K562 (cell line): Measurements from ENCODE around the gene ARMC7. TPM values are rescaled to one million over a fixed set of nuclear protein-coding genes. Genes with fewer than 3 reads are reported as not detected.

Source experiments
- CHD7 ChIP-seq: fragments of 200-600 bp; sonication (generic); IDR thresholded peaks from one replicate; pipeline ENCODE4 v1.6.1; 2012; ENCODE audit warnings: mild to moderate bottlenecking, low read depth, low read length, inconsistent platforms
- FOXA3 ChIP-seq, 2 experiments: fragments of 450-650 bp in 1 of 2; sonication (generic) in 1 of 2; formaldehyde crosslinking; IDR thresholded peaks in 1 of 2; conservative IDR thresholded peaks in 1 of 2; 2 replicates each; pipeline versions ENCODE4 v1.4.0 to v1.8.0; 2020 to 2022; ENCODE audit warnings: mild to moderate bottlenecking in 2 of 2, missing genetic modification reagents in 1 of 2
- NFRKB ChIP-seq: fragments of 450-650 bp; IDR thresholded peaks from 2 replicates; pipeline ENCODE4 v1.6.1; 2016; ENCODE audit warnings: low read depth
- ZEB2 ChIP-seq: fragments of 450-650 bp; IDR thresholded peaks from 2 replicates; pipeline ENCODE4 v1.6.1; 2016
- ZFP1 ChIP-seq: fragments of 450-650 bp; formaldehyde crosslinking; IDR thresholded peaks from 2 replicates; pipeline ENCODE4 v1.4.0; 2020; ENCODE audit warnings: mild to moderate bottlenecking, mixed read lengths
- ZNF407 ChIP-seq: fragments of 450-650 bp; IDR thresholded peaks from 2 replicates; pipeline ENCODE4 v1.6.1; 2016; ENCODE audit warnings: low read depth
- polyA plus RNA-seq, 8 experiments: library from polyadenylated mRNA; depleted of rRNA in 4 of 8; stranded (reverse) in 5 of 8; unstranded in 3 of 8; fragments of >200 nt; fragmentation: Nextera tagmentation in 2 of 8; fragmentation: Illumina TruSeq in 1 of 8; extraction: Ambion mirVana in 2 of 8; extraction: Trizol in 1 of 8; gene quantifications; 2 replicates each; pipeline versions ENCODE4 v1.2.1 to v1.2.3, GENCODE V29; 2011 to 2014; ENCODE audit warnings: inconsistent platforms in 1 of 8, missing spikeins in 1 of 8
- total RNA-seq, 7 experiments: library from RNA; depleted of rRNA in 6 of 7; stranded (reverse); fragments of >200 nt in 6 of 7; fragmentation: Illumina TruSeq in 2 of 7; extraction: Trizol in 2 of 7; gene quantifications; 2 replicates each; pipeline versions ENCODE4 v1.2.1 to v1.2.3, GENCODE V29; 2011 to 2021; ENCODE audit warnings: low replicate concordance in 1 of 7
- TF ChIP-seq, protein P1 (sequence below): IDR thresholded peaks from 2 replicates; pipeline ENCODE4 v1.6.1; 2014; ENCODE audit warnings: antibody characterized with exemption

The ARMC7 gene
- total and polyA plus RNA-seq, 9 of the 15 experiments (the other 6 are each of a cell fraction or from before 2014, with no cell fraction given), result 1.4 to 15.2 (median 5.9) TPM

DNA sequence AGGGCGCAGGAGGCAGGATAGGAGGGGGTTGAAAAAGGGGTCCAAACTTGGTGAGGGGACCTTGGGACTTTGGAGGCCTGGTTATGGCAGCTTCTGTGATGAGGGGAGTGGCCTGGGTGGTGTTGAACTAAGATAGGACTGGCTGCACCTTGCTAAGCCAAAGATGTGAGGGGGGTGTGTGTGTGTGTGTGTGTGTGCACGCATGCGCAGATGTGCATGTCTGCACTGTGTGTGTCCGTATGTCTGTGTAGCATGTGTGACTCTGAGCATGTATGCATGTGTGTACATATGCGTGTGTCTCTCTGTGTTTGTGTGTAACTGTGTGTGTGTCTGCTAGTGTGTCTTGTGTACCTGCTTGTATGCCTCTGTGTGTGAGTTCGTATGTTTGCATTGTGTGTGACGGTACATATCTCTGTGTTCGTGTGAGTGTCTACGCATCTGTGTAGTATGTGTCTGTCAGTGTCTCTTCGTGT lies 17.9 kb upstream of the ARMC7 start (continued):
- TF ChIP-seq CHD7 (no peak), NFRKB (peak; percentile 54; the same call in 1 of the 2 replicates), ZNF407 (peak; percentile 46; the same call in 1 of the 2 replicates), ZFP1 (no peak), FOXA3 (CRISPR knock-in tag; conservative IDR thresholded peaks at IDR 0.05 in 1 of 2, IDR thresholded peaks at IDR 0.05 in 1 of 2) (peak in 1 of 2 experiments; percentile 82; a peak in 1 of 4 replicates), ZEB2 (no peak)
- TF ChIP-seq, protein P1, sequence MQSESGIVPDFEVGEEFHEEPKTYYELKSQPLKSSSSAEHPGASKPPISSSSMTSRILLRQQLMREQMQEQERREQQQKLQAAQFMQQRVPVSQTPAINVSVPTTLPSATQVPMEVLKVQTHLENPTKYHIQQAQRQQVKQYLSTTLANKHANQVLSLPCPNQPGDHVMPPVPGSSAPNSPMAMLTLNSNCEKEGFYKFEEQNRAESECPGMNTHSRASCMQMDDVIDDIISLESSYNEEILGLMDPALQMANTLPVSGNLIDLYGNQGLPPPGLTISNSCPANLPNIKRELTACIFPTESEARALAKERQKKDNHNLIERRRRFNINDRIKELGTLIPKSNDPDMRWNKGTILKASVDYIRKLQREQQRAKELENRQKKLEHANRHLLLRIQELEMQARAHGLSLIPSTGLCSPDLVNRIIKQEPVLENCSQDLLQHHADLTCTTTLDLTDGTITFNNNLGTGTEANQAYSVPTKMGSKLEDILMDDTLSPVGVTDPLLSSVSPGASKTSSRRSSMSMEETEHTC, result no peak
